ENCODE data around the gene RHBDD1.

RHBDD1 gene

GRCh38 chr2:226894752-226895151 is 58.9 kb downstream of the RHBDD1 start:
- Histone ChIP-seq H3K79me2 (ENCODE audit: control insufficient read depth, insufficient read depth, low read length, poor library complexity) (no peaks in the 10 kb centered on the region), H3K14ac (ENCODE audit: low read length) (no peak overlapping the region), H3K4ac (ENCODE audit: low read depth, low read length) (no peak overlapping the region), H3K9ac (ENCODE audit: low read length) (no peak overlapping the region), H3K36me3 (ENCODE audit: control insufficient read depth in 1 of 2, insufficient read depth in 2 of 2, low read length in 2 of 2) (peaks cover 0 to 2% of the 10 kb centered on the region in 2 experiments), H3K4me1 (ENCODE audit: control insufficient read depth in 1 of 2, insufficient read depth in 2 of 2, low read length in 2 of 2) (no peaks in the 10 kb centered on the region), H2AFZ (ENCODE audit: insufficient read depth, low read length, poor library complexity) (no peak overlapping the region), H3K27ac (ENCODE audit: low read depth, low read length) (no peak overlapping the region), H2BK120ac (ENCODE audit: insufficient read depth, low read length, poor library complexity) (no peak overlapping the region), H3K4me3 (ENCODE audit: low read depth, low read length) (no peak overlapping the region), H4K12ac (ENCODE audit: low read depth, low read length) (no peak overlapping the region), H2AK5ac (ENCODE audit: low read length) (no peak overlapping the region), H3K23ac (ENCODE audit: low read length) (no peak overlapping the region), H4K91ac (ENCODE audit: low read depth, low read length) (no peak overlapping the region), H3K4me2 (ENCODE audit: low read length) (no peak overlapping the region), H3K18ac (ENCODE audit: low read length) (no peak overlapping the region), H4K8ac (ENCODE audit: low read depth, low read length) (no peak overlapping the region), H3K9me3 (ENCODE audit: insufficient read depth, low read depth, low read length) (no peaks in the 10 kb centered on the region), H3K79me1 (ENCODE audit: low read length) (no peaks in the 10 kb centered on the region), H2BK5ac (ENCODE audit: low read depth, low read length, poor library complexity) (no peak overlapping the region), H2BK12ac (ENCODE audit: low read length) (no peak overlapping the region), H3K27me3 (ENCODE audit: insufficient read depth, low read length) (no peaks in the 10 kb centered on the region)
- DNase-seq = no peak
- no CpG with 5 or more reads among the region's 3 CpGs for WGBS (ENCODE audit: extremely low coverage, insufficient coverage, insufficient read length)

DNA sequence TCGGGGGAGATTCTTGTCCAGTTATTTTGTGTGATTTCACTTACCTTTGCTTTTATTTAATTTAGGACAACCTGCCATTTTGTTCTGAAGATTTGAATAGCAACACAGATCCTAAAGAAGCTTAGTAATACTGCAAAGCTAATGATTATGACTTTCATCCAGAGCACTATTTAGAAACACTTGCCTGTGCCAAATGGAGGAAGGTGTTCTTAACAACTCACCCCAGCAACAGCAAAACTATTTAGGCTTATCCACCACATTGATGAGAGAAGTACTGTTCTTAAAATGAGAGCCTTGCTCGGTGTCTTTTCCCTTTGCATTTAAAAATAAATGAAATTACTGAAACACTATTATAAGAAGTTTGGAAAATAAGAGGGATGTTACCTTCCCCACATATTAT is 59.7 kb downstream of the RHBDD1 start:
- Histone ChIP-seq H3K4me3 (ENCODE audit: low read depth, low read length) (no peak overlapping the region), H3K36me3 (ENCODE audit: control insufficient read depth in 1 of 2, insufficient read depth in 2 of 2, low read length in 2 of 2) (peaks cover 0 to 2% of the 10 kb centered on the region in 2 experiments), H2AFZ (ENCODE audit: insufficient read depth, low read length, poor library complexity) (no peak overlapping the region), H4K8ac (ENCODE audit: low read depth, low read length) (no peak overlapping the region), H3K4me1 (ENCODE audit: control insufficient read depth in 1 of 2, insufficient read depth in 2 of 2, low read length in 2 of 2) (no peaks in the 10 kb centered on the region), H2BK12ac (ENCODE audit: low read length) (no peak overlapping the region), H3K18ac (ENCODE audit: low read length) (no peak overlapping the region), H2BK120ac (ENCODE audit: insufficient read depth, low read length, poor library complexity) (no peak overlapping the region), H2BK5ac (ENCODE audit: low read depth, low read length, poor library complexity) (no peak overlapping the region), H3K9ac (ENCODE audit: low read length) (no peak overlapping the region), H3K79me2 (ENCODE audit: control insufficient read depth, insufficient read depth, low read length, poor library complexity) (no peaks in the 10 kb centered on the region), H3K9me3 (ENCODE audit: insufficient read depth, low read depth, low read length) (no peaks in the 10 kb centered on the region), H3K14ac (ENCODE audit: low read length) (no peak overlapping the region), H3K79me1 (ENCODE audit: low read length) (no peaks in the 10 kb centered on the region), H2AK5ac (ENCODE audit: low read length) (no peak overlapping the region), H3K23ac (ENCODE audit: low read length) (no peak overlapping the region), H3K4ac (ENCODE audit: low read depth, low read length) (no peak overlapping the region), H4K12ac (ENCODE audit: low read depth, low read length) (no peak overlapping the region), H3K27ac (ENCODE audit: low read depth, low read length) (no peak overlapping the region), H4K91ac (ENCODE audit: low read depth, low read length) (no peak overlapping the region), H3K4me2 (ENCODE audit: low read length) (no peak overlapping the region), H3K27me3 (ENCODE audit: insufficient read depth, low read length) (no peaks in the 10 kb centered on the region)
- no CpG with 5 or more reads among the region's 2 CpGs for WGBS (ENCODE audit: extremely low coverage, insufficient coverage, insufficient read length)
- DNase-seq = no peak

- Histone ChIP-seq H3K27ac (ENCODE audit: low read depth, low read length) (no peak overlapping the region), H3K4ac (ENCODE audit: low read depth, low read length) (no peak overlapping the region), H3K14ac (ENCODE audit: low read length) (no peak overlapping the region), H3K27me3 (ENCODE audit: insufficient read depth, low read length) (no peaks in the 10 kb centered on the region), H3K79me2 (ENCODE audit: control insufficient read depth, insufficient read depth, low read length, poor library complexity) (no peaks in the 10 kb centered on the region), H4K12ac (ENCODE audit: low read depth, low read length) (no peak overlapping the region), H3K23ac (ENCODE audit: low read length) (no peak overlapping the region), H2AFZ (ENCODE audit: insufficient read depth, low read length, poor library complexity) (no peak overlapping the region), H4K8ac (ENCODE audit: low read depth, low read length) (no peak overlapping the region), H2BK5ac (ENCODE audit: low read depth, low read length, poor library complexity) (no peak overlapping the region), H2BK120ac (ENCODE audit: insufficient read depth, low read length, poor library complexity) (no peak overlapping the region), H4K91ac (ENCODE audit: low read depth, low read length) (no peak overlapping the region), H3K9ac (ENCODE audit: low read length) (no peak overlapping the region), H3K18ac (ENCODE audit: low read length) (no peak overlapping the region), H3K4me3 (ENCODE audit: low read depth, low read length) (no peak overlapping the region), H3K4me2 (ENCODE audit: low read length) (no peak overlapping the region), H2BK12ac (ENCODE audit: low read length) (no peak overlapping the region), H3K4me1 (ENCODE audit: control insufficient read depth in 1 of 2, insufficient read depth in 2 of 2, low read length in 2 of 2) (no peaks in the 10 kb centered on the region), H3K9me3 (ENCODE audit: insufficient read depth, low read depth, low read length) (no peaks in the 10 kb centered on the region), H2AK5ac (ENCODE audit: low read length) (no peak overlapping the region), H3K36me3 (ENCODE audit: control insufficient read depth in 1 of 2, insufficient read depth in 2 of 2, low read length in 2 of 2) (peaks cover 0 to 2% of the 10 kb centered on the region in 2 experiments), H3K79me1 (ENCODE audit: low read length) (no peaks in the 10 kb centered on the region)
- DNase-seq = no peak
- no CpG with 5 or more reads among the region's 4 CpGs for WGBS (ENCODE audit: extremely low coverage, insufficient coverage, insufficient read length)
Measured at GRCh38 chr2:226898121-226898520, 62.3 kb downstream of the RHBDD1 start.

- H3K27ac ChIP-seq (ENCODE audit: low read depth, low read length) = no peak overlapping the region
- H4K12ac ChIP-seq (ENCODE audit: low read depth, low read length) = no peak overlapping the region
- no peak overlapping the region for H3K4ac ChIP-seq (ENCODE audit: low read depth, low read length)
- no peaks in the 10 kb centered on the region for H3K79me2 ChIP-seq (ENCODE audit: control insufficient read depth, insufficient read depth, low read length, poor library complexity)
- no peak overlapping the region for H2AK5ac ChIP-seq (ENCODE audit: low read length)
- H2BK120ac ChIP-seq (ENCODE audit: insufficient read depth, low read length, poor library complexity) = no peak overlapping the region
- no CpG with 5 or more reads among the region's 3 CpGs for WGBS (ENCODE audit: extremely low coverage, insufficient coverage, insufficient read length)
- no peak overlapping the region for H2AFZ ChIP-seq (ENCODE audit: insufficient read depth, low read length, poor library complexity)
- H2BK12ac ChIP-seq (ENCODE audit: low read length) = no peak overlapping the region
- H3K4me1 ChIP-seq (ENCODE audit: control insufficient read depth in 1 of 2, insufficient read depth in 2 of 2, low read length in 2 of 2) = no peaks in the 10 kb centered on the region
- H3K27me3 ChIP-seq (ENCODE audit: insufficient read depth, low read length) = no peaks in the 10 kb centered on the region
- DNase-seq = no peak
- no peak overlapping the region for H3K23ac ChIP-seq (ENCODE audit: low read length)
- no peak overlapping the region for H4K8ac ChIP-seq (ENCODE audit: low read depth, low read length)
- no peak overlapping the region for H3K9ac ChIP-seq (ENCODE audit: low read length)
- H3K79me1 ChIP-seq (ENCODE audit: low read length) = no peaks in the 10 kb centered on the region
- no peak overlapping the region for H2BK5ac ChIP-seq (ENCODE audit: low read depth, low read length, poor library complexity)
- no peak overlapping the region for H3K4me3 ChIP-seq (ENCODE audit: low read depth, low read length)
- no peak overlapping the region for H3K4me2 ChIP-seq (ENCODE audit: low read length)
- H3K14ac ChIP-seq (ENCODE audit: low read length) = no peak overlapping the region
- H3K36me3 ChIP-seq (ENCODE audit: control insufficient read depth in 1 of 2, insufficient read depth in 2 of 2, low read length in 2 of 2) = peaks cover 0 to 2% of the 10 kb centered on the region in 2 experiments
- no peak overlapping the region for H4K91ac ChIP-seq (ENCODE audit: low read depth, low read length)
- H3K9me3 ChIP-seq (ENCODE audit: insufficient read depth, low read depth, low read length) = no peaks in the 10 kb centered on the region
- H3K18ac ChIP-seq (ENCODE audit: low read length) = no peak overlapping the region
Measured at GRCh38 chr2:226898897-226899296, 63.0 kb downstream of the RHBDD1 start.
